Measurements from ENCODE around the gene PAQR5. TPM values are rescaled to one million over a fixed set of nuclear protein-coding genes. Genes with fewer than 3 reads are reported as not detected.

The PAQR5 gene
- total RNA-seq, 1 experiment from 2014 or later: 9.4 TPM

- ATAC-seq (no peak), DNase-seq (ENCODE audit: low spot score) (no peak)
- Mint-ChIP-seq H3K9me3 (no peaks in the 10 kb centered on the region), H3K27ac (no peak overlapping the region), H3K4me3 (peak overlapping the region; percentile 71), H3K4me1 (peaks cover 15% of the 10 kb centered on the region), H3K36me3 (no peaks in the 10 kb centered on the region), H3K27me3 (ENCODE audit: low read depth) (peaks cover 50% of the 10 kb centered on the region)
- POLR2A ChIA-PET: interaction anchor here (0.5 kb wide), 1 partner anchor 148 kb away, joined by 3 read pairs; no protein-coding TSS in a partner anchor
- no peak for TF ChIP-seq RORB (CRISPR knock-in tag; IDR thresholded peaks at IDR 0.05)
- TF ChIP-seq ATF2 (CRISPR knock-in tag; IDR thresholded peaks at IDR 0.05; ENCODE audit: borderline replicate concordance, low read depth): no peak
- TF ChIP-seq TEAD1 (CRISPR knock-in tag; IDR thresholded peaks at IDR 0.05): no peak
- no peak for TF ChIP-seq ZBTB43 (CRISPR knock-in tag; IDR thresholded peaks at IDR 0.05)
- TF ChIP-seq ZMAT4 (CRISPR knock-in tag; IDR thresholded peaks at IDR 0.05): no peak
- TF ChIP-seq NR3C1 (CRISPR knock-in tag; conservative IDR thresholded peaks at IDR 0.05; ENCODE audit: low read depth): no peak
- no peak for TF ChIP-seq HMGA2 (CRISPR knock-in tag; IDR thresholded peaks at IDR 0.05)
- CTCF ChIA-PET: no interaction called here
Observed at GRCh38 chr15:69297642-69298353, 914 bp upstream of the PAQR5 start.

- CTCF ChIA-PET: no interaction called here
- DNase-seq (ENCODE audit: low spot score) (no peak), ATAC-seq (no peak)
- H3K4me1 Mint-ChIP-seq: peaks cover 15% of the 10 kb centered on the region
- no peaks in the 10 kb centered on the region for H3K9me3 Mint-ChIP-seq
- H3K27me3 Mint-ChIP-seq (ENCODE audit: low read depth): peaks cover 50% of the 10 kb centered on the region
- peak overlapping the region; percentile 71 for H3K4me3 Mint-ChIP-seq
- TF ChIP-seq ERG (CRISPR knock-in tag; IDR thresholded peaks at IDR 0.05) (no peak), E2F4 (CRISPR knock-in tag; IDR thresholded peaks at IDR 0.05; ENCODE audit: borderline replicate concordance, low read depth) (no peak), ATF1 (CRISPR knock-in tag; IDR thresholded peaks at IDR 0.05) (no peak), ZNF396 (CRISPR knock-in tag; IDR thresholded peaks at IDR 0.05; ENCODE audit: borderline replicate concordance) (no peak), FOXK1 (CRISPR knock-in tag; IDR thresholded peaks at IDR 0.05) (no peak), NR2C2 (CRISPR knock-in tag; IDR thresholded peaks at IDR 0.05) (no peak), CTCF (IDR thresholded peaks at IDR 0.05) (no peak), ZNF219 (CRISPR knock-in tag; IDR thresholded peaks at IDR 0.05; ENCODE audit: borderline replicate concordance) (no peak), ZBTB21 (CRISPR knock-in tag; IDR thresholded peaks at IDR 0.05; ENCODE audit: borderline replicate concordance) (no peak), ETV6 (CRISPR knock-in tag; IDR thresholded peaks at IDR 0.05) (no peak), HMGXB4 (CRISPR knock-in tag; IDR thresholded peaks at IDR 0.05) (no peak; the same call in 1 of the 2 replicates), SMAD4 (CRISPR knock-in tag; IDR thresholded peaks at IDR 0.05) (no peak), IRF2 (CRISPR knock-in tag; IDR thresholded peaks at IDR 0.05; ENCODE audit: borderline replicate concordance, low read depth) (no peak), MXD4 (CRISPR knock-in tag; IDR thresholded peaks at IDR 0.05; ENCODE audit: borderline replicate concordance) (no peak)
- no peaks in the 10 kb centered on the region for H3K36me3 Mint-ChIP-seq
- no peak overlapping the region for H3K27ac Mint-ChIP-seq
- POLR2A ChIA-PET: no interaction called here
Observed at GRCh38 chr15:69298354-69298696, 387 bp upstream of the PAQR5 start.

All from WTC11 (cell line).